ENCODE measurements around the gene MAP4K2.

Gene MAP4K2

GRCh38 chr11:64792482-64792881, 10.5 kb downstream of the MAP4K2 start:
- H3K27ac Mint-ChIP-seq: peak overlapping the region in 1 of 2 donors; percentile 50
- no peak overlapping the region for H3K4me3 Mint-ChIP-seq
- no peak for DNase-seq
- no peaks in the 10 kb centered on the region for H3K27me3 Mint-ChIP-seq
- no peak for ATAC-seq
- H3K4me1 Mint-ChIP-seq: peaks cover 50% of the 10 kb centered on the region
- H3K9me3 Mint-ChIP-seq: no peaks in the 10 kb centered on the region

- Mint-ChIP-seq H3K9me3 (no peaks in the 10 kb centered on the region), H3K4me3 (no peak overlapping the region), H3K4me1 (peaks cover 47% of the 10 kb centered on the region), H3K27me3 (no peaks in the 10 kb centered on the region), H3K27ac (no peak overlapping the region)
- ATAC-seq (no peak), DNase-seq (no peak)
These were observed 11.2 kb downstream of the MAP4K2 start for GRCh38 chr11:64791781-64792291.

GRCh38 chr11:64790205-64791095, 12.6 kb downstream of the MAP4K2 start:
- no peak overlapping the region for H3K4me3 Mint-ChIP-seq
- no peak overlapping the region for H3K27ac Mint-ChIP-seq
- DNase-seq: no peak
- peaks cover 33% of the 10 kb centered on the region for H3K4me1 Mint-ChIP-seq
- H3K27me3 Mint-ChIP-seq: no peaks in the 10 kb centered on the region
- no peaks in the 10 kb centered on the region for H3K9me3 Mint-ChIP-seq
- ATAC-seq: no peak

GRCh38 chr11:64789331-64790204, 13.4 kb downstream of the MAP4K2 start:
- ATAC-seq (no peak), DNase-seq (no peak)
- Mint-ChIP-seq H3K4me1 (peaks cover 29% of the 10 kb centered on the region), H3K27ac (no peak overlapping the region), H3K9me3 (no peaks in the 10 kb centered on the region), H3K27me3 (no peaks in the 10 kb centered on the region), H3K4me3 (no peak overlapping the region)

GRCh38 chr11:64788321-64789215, 14.4 kb downstream of the MAP4K2 start:
- no peaks in the 10 kb centered on the region for H3K27me3 Mint-ChIP-seq
- no peak for DNase-seq
- H3K9me3 Mint-ChIP-seq: no peaks in the 10 kb centered on the region
- H3K4me1 Mint-ChIP-seq: peaks cover 24% of the 10 kb centered on the region
- ATAC-seq: no peak
- peak overlapping the region in 1 of 2 donors; percentile 74 for H3K27ac Mint-ChIP-seq
- H3K4me3 Mint-ChIP-seq: no peak overlapping the region

GRCh38 chr11:64787526-64788320, 15.3 kb downstream of the MAP4K2 start:
- DNase-seq: peak; percentile 55 to 58
- ATAC-seq: peak; percentile 65
- H3K9me3 Mint-ChIP-seq: no peaks in the 10 kb centered on the region
- H3K4me1 Mint-ChIP-seq: peaks cover 16% of the 10 kb centered on the region
- H3K27ac Mint-ChIP-seq: peak overlapping the region in 1 of 2 donors; percentile 42
- H3K27me3 Mint-ChIP-seq: no peaks in the 10 kb centered on the region
- no peak overlapping the region for H3K4me3 Mint-ChIP-seq

GRCh38 chr11:64786308-64786707, 16.7 kb downstream of the MAP4K2 start:
- no peak for DNase-seq
- Mint-ChIP-seq H3K4me1 (peaks cover 16% of the 10 kb centered on the region), H3K4me3 (no peak overlapping the region), H3K27me3 (no peaks in the 10 kb centered on the region), H3K9me3 (no peaks in the 10 kb centered on the region), H3K27ac (no peak overlapping the region)
- ATAC-seq: no peak

- Mint-ChIP-seq H3K4me3 (no peak overlapping the region), H3K27ac (no peak overlapping the region), H3K27me3 (no peaks in the 10 kb centered on the region), H3K4me1 (peaks cover 29% of the 10 kb centered on the region), H3K9me3 (no peaks in the 10 kb centered on the region)
- ATAC-seq: no peak
- no peak for DNase-seq
These were observed 18.0 kb downstream of the MAP4K2 start for GRCh38 chr11:64784813-64785581.

GRCh38 chr11:64778473-64779298, 24.3 kb downstream of the MAP4K2 start, which contains the start of gene SF1:
Gene SF1 (minus strand): TSS chr11:64778542. CDS start chr11:64778392, 150 bp downstream.
- no peaks in the 10 kb centered on the region for H3K27me3 Mint-ChIP-seq
- peak within 1 kb of the TSS; percentile 100 for H3K27ac Mint-ChIP-seq
- H3K9me3 Mint-ChIP-seq: no peaks in the 10 kb centered on the region
- peak; percentile 92 for ATAC-seq
- DNase-seq: peak; percentile 100
- H3K4me3 Mint-ChIP-seq: peak within 1 kb of the TSS; percentile 87 to 90
- H3K4me1 Mint-ChIP-seq: peaks cover 61% of the 10 kb centered on the region

GRCh38 chr11:64778223-64778472, 24.9 kb downstream of the MAP4K2 start:
- Mint-ChIP-seq H3K4me1 (peaks cover 66% of the 10 kb centered on the region), H3K27me3 (no peaks in the 10 kb centered on the region), H3K4me3 (peak overlapping the region; percentile 87 to 90), H3K27ac (peak overlapping the region in 1 of 2 donors; percentile 27), H3K9me3 (no peaks in the 10 kb centered on the region)
- DNase-seq (no peak), ATAC-seq (peak; percentile 8)

- ATAC-seq: peak; percentile 15
- Mint-ChIP-seq H3K4me3 (peak overlapping the region; percentile 87), H3K4me1 (peaks cover 71% of the 10 kb centered on the region), H3K27ac (peak overlapping the region; percentile 87 to 95), H3K27me3 (no peaks in the 10 kb centered on the region), H3K9me3 (no peaks in the 10 kb centered on the region)
- DNase-seq: peak; percentile 78 to 82
These were observed 25.4 kb downstream of the MAP4K2 start for GRCh38 chr11:64777449-64778222.

- H3K27ac Mint-ChIP-seq: peak overlapping the region; percentile 87 to 95
- peaks cover 79% of the 10 kb centered on the region for H3K4me1 Mint-ChIP-seq
- DNase-seq (no peak), ATAC-seq (no peak)
- no peaks in the 10 kb centered on the region for H3K27me3 Mint-ChIP-seq
- peak overlapping the region; percentile 87 for H3K4me3 Mint-ChIP-seq
- H3K9me3 Mint-ChIP-seq: no peaks in the 10 kb centered on the region
These were observed 26.1 kb downstream of the MAP4K2 start for GRCh38 chr11:64776875-64777274.
